Hepatocyte (in vitro differentiated cells): ENCODE measurements around the gene SMIM44. TPM values are rescaled to one million over a fixed set of nuclear protein-coding genes. Genes with fewer than 3 reads are reported as not detected.

Experiments
- DNase-seq: peaks from one replicate; pipeline ENCODE4 v3.0.0-alpha.2; 2016; ENCODE audit warnings: low spot score
- H2AFZ ChIP-seq: fragments of 200-600 bp; sonication (generic); 2 replicates; pipeline ENCODE4 v1.6.0; 2016; ENCODE audit warnings: antibody characterized with exemption, mild to moderate bottlenecking
- H3K27ac ChIP-seq: fragments of 200-600 bp; sonication (generic); 2 replicates; pipeline ENCODE4 v1.5.1; 2016; ENCODE audit warnings: mild to moderate bottlenecking
- H3K27me3 ChIP-seq: fragments of 200-600 bp; sonication (generic); 2 replicates; pipeline ENCODE4 v1.6.1; 2016
- H3K36me3 ChIP-seq: fragments of 200-600 bp; sonication (generic); replicated peaks from 2 replicates; pipeline ENCODE4 v1.5.1; 2016; ENCODE audit warnings: low read depth; ENCODE audit not compliant: insufficient read depth
- H3K4me1 ChIP-seq: fragments of 200-600 bp; sonication (generic); 2 replicates; pipeline ENCODE4 v1.5.1; 2016; ENCODE audit warnings: mild to moderate bottlenecking, moderate library complexity; ENCODE audit not compliant: insufficient read depth
- H3K4me2 ChIP-seq: fragments of 200-600 bp; sonication (generic); 2 replicates; pipeline ENCODE4 v1.6.0; 2016
- H3K4me3 ChIP-seq: fragments of 200-600 bp; sonication (generic); 2 replicates; pipeline ENCODE4 v1.5.1; 2016; ENCODE audit warnings: mild to moderate bottlenecking
- H3K79me2 ChIP-seq: fragments of 200-600 bp; sonication (generic); 2 replicates; pipeline ENCODE4 v1.6.0; 2017; ENCODE audit warnings: mild to moderate bottlenecking
- H3K9me2 ChIP-seq: fragments of 200-600 bp; sonication (generic); replicated peaks from 2 replicates; pipeline ENCODE4 v1.6.0; 2017; ENCODE audit warnings: mild to moderate bottlenecking; ENCODE audit not compliant: insufficient read depth
- H3K9me3 ChIP-seq: fragments of 200-600 bp; sonication (generic); 2 replicates; pipeline ENCODE4 v1.5.1; 2016; ENCODE audit warnings: low read depth, mild to moderate bottlenecking
- H4K20me1 ChIP-seq: fragments of 200-600 bp; sonication (generic); 2 replicates; pipeline ENCODE4 v1.6.0; 2016; ENCODE audit warnings: mild to moderate bottlenecking; ENCODE audit not compliant: insufficient read depth, poor library complexity, severe bottlenecking
- EZH2 ChIP-seq: fragments of 200-600 bp; sonication (generic); IDR thresholded peaks from 2 replicates; pipeline ENCODE4 v1.6.1; 2016; ENCODE audit warnings: antibody characterized with exemption, mild to moderate bottlenecking, borderline replicate concordance
- EZH2phosphoT487 ChIP-seq: fragments of 200-600 bp; sonication (generic); IDR thresholded peaks from one replicate; pipeline ENCODE4 v1.6.1; 2018; ENCODE audit warnings: antibody characterized with exemption, mild to moderate bottlenecking, low read depth, moderate library complexity; ENCODE audit not compliant: unreplicated experiment, severe bottlenecking
- WGBS: methylation state at CpG from one replicate; pipeline ENCODE4 v1.1.6; 2016; ENCODE audit warnings: low lambda C conversion rate; ENCODE audit errors: missing lambda C conversion rate; 5-methylcytosine and 5-hydroxymethylcytosine counted together
- polyA plus RNA-seq: library from polyadenylated mRNA; unstranded; fragments of >200 nt; fragmentation: Nextera tagmentation; extraction: Ambion mirVana; gene quantifications from 2 replicates; pipeline ENCODE4 v1.2.1, GENCODE V29; 2016
- total RNA-seq: library from RNA; depleted of rRNA; stranded (reverse); fragments of >200 nt; gene quantifications from 2 replicates; pipeline ENCODE4 v1.2.3, GENCODE V29; 2014
- TF ChIP-seq, protein P1 (sequence below): fragments of 200-600 bp; sonication (generic); IDR thresholded peaks from 2 replicates; pipeline ENCODE4 v1.5.1; 2016; ENCODE audit warnings: antibody characterized with exemption, mild to moderate bottlenecking; ENCODE audit not compliant: poor library complexity

SMIM44 gene
- total and polyA plus RNA-seq, 2 experiments from 2014 or later, result not detected

DNA sequence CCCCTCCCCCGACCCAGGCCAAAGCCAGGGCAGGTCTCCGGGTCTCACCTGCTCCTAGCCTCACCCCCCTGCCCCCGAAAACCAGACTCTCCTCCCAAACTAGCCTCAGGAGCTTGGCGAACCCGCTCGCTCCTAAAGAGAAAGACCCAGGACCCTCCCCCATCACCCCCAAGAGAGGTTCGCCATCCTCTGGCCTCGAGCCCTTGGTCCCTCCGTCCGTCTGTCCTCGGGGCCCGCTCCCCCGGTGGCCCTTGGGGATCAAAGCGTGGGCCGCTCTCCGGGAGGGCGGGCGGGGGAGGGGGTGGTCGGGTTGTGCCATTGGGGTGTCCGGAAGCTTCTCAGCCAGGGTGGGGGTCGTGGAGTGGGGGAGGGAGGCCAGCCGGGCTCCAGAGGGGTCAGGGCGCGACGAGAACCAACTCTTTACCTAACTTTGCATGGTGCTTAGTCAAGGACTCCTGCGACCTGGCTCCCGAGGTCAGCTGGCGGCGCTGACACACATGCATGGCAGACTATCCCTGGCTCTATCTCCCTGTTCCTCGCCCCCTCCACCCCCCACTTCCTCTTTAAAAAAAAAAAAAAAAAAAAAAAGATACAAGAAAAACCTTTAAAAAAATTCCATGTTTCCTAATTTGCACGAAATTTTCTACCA lies 18.5 kb downstream of the SMIM44 start:
- Histone ChIP-seq H3K79me2 (no peaks in the 10 kb centered on the region), H3K4me2 (no peak overlapping the region), H4K20me1 (no peaks in the 10 kb centered on the region), H3K4me1 (peaks cover 24% of the 10 kb centered on the region), H3K36me3 (no peaks in the 10 kb centered on the region), H3K9me3 (no peaks in the 10 kb centered on the region), H3K27me3 (peaks cover 23% of the 10 kb centered on the region), H2AFZ (no peak overlapping the region), H3K27ac (no peak overlapping the region), H3K4me3 (no peak overlapping the region), H3K9me2 (no peaks in the 10 kb centered on the region)
- TF ChIP-seq, protein P1, sequence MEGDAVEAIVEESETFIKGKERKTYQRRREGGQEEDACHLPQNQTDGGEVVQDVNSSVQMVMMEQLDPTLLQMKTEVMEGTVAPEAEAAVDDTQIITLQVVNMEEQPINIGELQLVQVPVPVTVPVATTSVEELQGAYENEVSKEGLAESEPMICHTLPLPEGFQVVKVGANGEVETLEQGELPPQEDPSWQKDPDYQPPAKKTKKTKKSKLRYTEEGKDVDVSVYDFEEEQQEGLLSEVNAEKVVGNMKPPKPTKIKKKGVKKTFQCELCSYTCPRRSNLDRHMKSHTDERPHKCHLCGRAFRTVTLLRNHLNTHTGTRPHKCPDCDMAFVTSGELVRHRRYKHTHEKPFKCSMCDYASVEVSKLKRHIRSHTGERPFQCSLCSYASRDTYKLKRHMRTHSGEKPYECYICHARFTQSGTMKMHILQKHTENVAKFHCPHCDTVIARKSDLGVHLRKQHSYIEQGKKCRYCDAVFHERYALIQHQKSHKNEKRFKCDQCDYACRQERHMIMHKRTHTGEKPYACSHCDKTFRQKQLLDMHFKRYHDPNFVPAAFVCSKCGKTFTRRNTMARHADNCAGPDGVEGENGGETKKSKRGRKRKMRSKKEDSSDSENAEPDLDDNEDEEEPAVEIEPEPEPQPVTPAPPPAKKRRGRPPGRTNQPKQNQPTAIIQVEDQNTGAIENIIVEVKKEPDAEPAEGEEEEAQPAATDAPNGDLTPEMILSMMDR, result no peak
- TF ChIP-seq EZH2 (no peak), EZH2phosphoT487 (no peak)
- no peak for DNase-seq
- WGBS, result 26% methylated on average over 19 of the region's 31 CpGs

DNA sequence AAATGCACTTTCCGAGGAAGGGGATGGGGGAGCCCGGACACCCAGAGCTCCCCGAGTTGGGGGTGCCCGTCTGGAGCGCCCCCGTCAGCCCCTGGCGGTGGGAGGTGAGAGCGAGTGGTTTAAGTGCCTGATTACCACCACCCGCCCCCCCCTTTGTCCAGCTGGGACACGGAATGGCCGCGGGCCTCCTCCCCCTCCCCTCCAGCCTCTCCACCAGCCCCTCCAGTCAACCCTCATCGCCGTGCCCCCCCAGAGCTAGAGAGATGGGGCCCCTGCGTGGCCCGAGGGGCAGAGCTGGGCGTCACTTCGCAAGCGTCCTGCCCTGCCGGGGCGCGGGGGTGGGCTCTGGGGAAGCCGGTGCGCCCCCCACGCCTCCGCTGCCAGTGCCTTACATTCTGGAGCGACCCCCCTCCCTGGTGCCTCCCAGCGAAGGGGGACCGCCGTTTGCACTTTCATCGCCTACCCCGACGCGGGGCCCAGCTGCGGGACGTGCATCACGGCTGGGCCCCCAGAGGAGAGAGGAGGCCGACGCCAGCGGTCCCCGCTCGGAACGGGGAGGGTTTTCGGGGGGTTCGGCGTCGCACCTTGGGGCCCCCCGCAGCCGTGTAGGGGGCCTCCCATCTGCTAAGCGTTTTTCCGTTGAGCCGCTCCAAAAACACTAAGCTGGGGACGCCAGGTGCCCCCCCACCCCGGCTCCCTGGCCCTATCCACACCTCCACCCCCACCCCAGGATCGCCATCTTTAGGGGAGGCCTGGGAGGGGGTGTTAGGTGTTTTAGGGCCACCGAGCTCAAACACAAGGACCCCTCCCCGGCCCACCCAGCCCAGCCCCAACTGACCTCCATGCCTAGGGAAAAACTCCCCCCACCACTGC lies 19.3 kb downstream of the SMIM44 start:
- peak overlapping the region; percentile 73 for H3K4me2 ChIP-seq
- TF ChIP-seq EZH2phosphoT487 (peak; percentile 50), EZH2 (peak; percentile 71)
- TF ChIP-seq, protein P1, result no peak
- no peaks in the 10 kb centered on the region for H3K9me3 ChIP-seq

DNA sequence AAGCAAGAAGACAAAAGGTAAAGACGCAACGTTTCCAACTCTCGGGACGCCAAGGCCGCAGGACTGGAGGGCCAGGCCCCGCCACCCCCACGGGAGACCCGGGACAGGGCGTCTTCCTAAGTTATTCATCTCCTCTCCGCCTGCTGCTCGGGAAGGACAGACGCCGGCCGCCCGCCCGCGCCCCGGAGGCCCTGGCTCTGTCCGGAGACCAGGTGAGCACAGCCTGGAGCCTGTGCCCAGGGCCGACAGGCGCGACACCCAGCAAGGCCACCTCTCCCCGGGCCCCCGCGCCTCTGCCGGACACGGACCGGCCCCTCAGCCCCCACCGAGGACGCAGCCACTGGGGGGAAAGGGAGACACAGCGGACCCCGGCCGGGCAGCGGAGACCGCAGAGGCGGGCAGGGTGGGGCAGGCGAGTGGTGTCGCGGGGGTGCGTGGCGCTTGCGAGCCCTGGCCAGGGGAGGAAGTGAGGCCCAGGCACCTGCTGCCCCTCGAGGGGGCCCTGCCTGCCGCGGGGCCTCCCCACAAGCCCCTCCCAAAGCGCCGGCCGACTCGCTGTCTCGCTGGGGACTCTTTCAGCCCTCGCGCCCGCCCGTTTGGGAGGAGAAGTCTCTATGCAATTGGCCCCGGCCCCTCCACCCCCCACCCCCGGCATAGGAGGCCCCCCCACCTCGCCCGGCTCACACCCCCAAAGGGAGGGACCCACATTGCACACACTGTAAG lies 20.1 kb downstream of the SMIM44 start:
- H2AFZ ChIP-seq, result no peak overlapping the region
- H4K20me1 ChIP-seq, result no peaks in the 10 kb centered on the region
- no peak overlapping the region for H3K4me3 ChIP-seq
- no peaks in the 10 kb centered on the region for H3K36me3 ChIP-seq
- H3K4me2 ChIP-seq, result peak overlapping the region; percentile 73
- H3K9me2 ChIP-seq, result no peaks in the 10 kb centered on the region
- H3K27ac ChIP-seq, result no peak overlapping the region
- peaks cover 23% of the 10 kb centered on the region for H3K27me3 ChIP-seq
- no peaks in the 10 kb centered on the region for H3K9me3 ChIP-seq
- peaks cover 37% of the 10 kb centered on the region for H3K4me1 ChIP-seq
- 28% methylated on average over 23 of the region's 58 CpGs for WGBS
- DNase-seq, result peak; percentile 40
- no peak for TF ChIP-seq EZH2
- TF ChIP-seq, protein P1, result no peak
- TF ChIP-seq EZH2phosphoT487, result no peak
- H3K79me2 ChIP-seq, result no peaks in the 10 kb centered on the region

More for the DNA sequence above, 19.3 kb downstream of the SMIM44 start:
- Histone ChIP-seq H3K4me3 (no peak overlapping the region), H3K27ac (no peak overlapping the region), H3K36me3 (no peaks in the 10 kb centered on the region), H3K79me2 (no peaks in the 10 kb centered on the region), H2AFZ (no peak overlapping the region), H3K4me1 (peaks cover 30% of the 10 kb centered on the region), H4K20me1 (no peaks in the 10 kb centered on the region), H3K9me2 (no peaks in the 10 kb centered on the region), H3K27me3 (peaks cover 23% of the 10 kb centered on the region)
- no peak for DNase-seq
- 18% methylated on average over 12 of the region's 57 CpGs for WGBS
